Activated naive CD8-positive, alpha-beta T cell treated with anti-CD3 and anti-CD28 coated beads, Interleukin-2, amount 10 ng/mL, durations not matched to agents 7 days and 5 days (primary cell): ENCODE measurements around the gene MAMDC2. TPM values are rescaled to one million over a fixed set of nuclear protein-coding genes. Genes with fewer than 3 reads are reported as not detected.

Experiments used
- ATAC-seq: fragments of 150-1000 bp; cut with Tn5 transposase; one replicate; pipeline ENCODE4 v1.10.0; 2021; ENCODE audit warnings: low read depth, moderate library complexity
- POLR2A ChIA-PET: fragments of 350-600 bp; sonication (Branson Sonifier 250); formaldehyde crosslinking; loops from one replicate; lab custom pipeline; 2021; ENCODE audit warnings: antibody characterized with exemption; lab: Charles Lee
- DNase-seq: peaks from one replicate; pipeline ENCODE4 v3.0.0; 2021
- H3K27ac Mint-ChIP-seq: one replicate; pipeline ENCODE4 v1.8.0; 2022; ENCODE audit warnings: mild to moderate bottlenecking, mixed read lengths
- H3K27me3 Mint-ChIP-seq: one replicate; pipeline ENCODE4 v1.8.0; 2022; ENCODE audit warnings: mild to moderate bottlenecking, moderate library complexity, mixed read lengths
- H3K36me3 Mint-ChIP-seq: one replicate; pipeline ENCODE4 v1.8.0; 2021; ENCODE audit warnings: mild to moderate bottlenecking, mixed read lengths
- H3K4me1 Mint-ChIP-seq: one replicate; pipeline ENCODE4 v1.8.0; 2021; ENCODE audit warnings: mixed read lengths
- H3K4me3 Mint-ChIP-seq: one replicate; pipeline ENCODE4 v1.8.0; 2022; ENCODE audit warnings: mild to moderate bottlenecking, moderate library complexity, mixed read lengths
- H3K9me3 Mint-ChIP-seq: one replicate; pipeline ENCODE4 v1.8.0; 2021; ENCODE audit warnings: mixed read lengths
- total RNA-seq, 2 experiments: library from RNA; stranded (reverse); gene quantifications; one replicate each; pipeline ENCODE4 v1.2.3, GENCODE V29; 2021

The MAMDC2 gene
- total RNA-seq, 2 experiments from 2014 or later = 0.08 TPM; not detected in 1

GRCh38 chr9:70147196-70147595, 103.5 kb downstream of the MAMDC2 start:
- no peaks in the 10 kb centered on the region for H3K36me3 Mint-ChIP-seq
- no peak overlapping the region for H3K27ac Mint-ChIP-seq
- peaks cover 10% of the 10 kb centered on the region for H3K27me3 Mint-ChIP-seq
- no peaks in the 10 kb centered on the region for H3K9me3 Mint-ChIP-seq
- POLR2A ChIA-PET = no interaction called here
- H3K4me3 Mint-ChIP-seq = no peak overlapping the region
- no peak for ATAC-seq
- no peak for DNase-seq
- H3K4me1 Mint-ChIP-seq = no peaks in the 10 kb centered on the region

GRCh38 chr9:70147651-70148050, 104.0 kb downstream of the MAMDC2 start:
- Mint-ChIP-seq H3K4me1 (no peaks in the 10 kb centered on the region), H3K27me3 (peaks cover 10% of the 10 kb centered on the region), H3K4me3 (no peak overlapping the region), H3K27ac (no peak overlapping the region), H3K36me3 (no peaks in the 10 kb centered on the region), H3K9me3 (no peaks in the 10 kb centered on the region)
- DNase-seq (no peak), ATAC-seq (no peak)
- POLR2A ChIA-PET = no interaction called here

- Mint-ChIP-seq H3K36me3 (no peaks in the 10 kb centered on the region), H3K9me3 (no peaks in the 10 kb centered on the region), H3K27ac (no peak overlapping the region), H3K4me3 (no peak overlapping the region), H3K27me3 (no peaks in the 10 kb centered on the region), H3K4me1 (no peaks in the 10 kb centered on the region)
- DNase-seq = no peak
- POLR2A ChIA-PET = no interaction called here
- no peak for ATAC-seq
Observed at GRCh38 chr9:70152350-70152749, 108.7 kb downstream of the MAMDC2 start.

GRCh38 chr9:70156729-70157128, 113.1 kb downstream of the MAMDC2 start:
- Mint-ChIP-seq H3K9me3 (no peaks in the 10 kb centered on the region), H3K36me3 (no peaks in the 10 kb centered on the region), H3K4me1 (no peaks in the 10 kb centered on the region), H3K27ac (no peak overlapping the region), H3K4me3 (no peak overlapping the region), H3K27me3 (no peaks in the 10 kb centered on the region)
- POLR2A ChIA-PET = no interaction called here
- DNase-seq = no peak
- no peak for ATAC-seq

GRCh38 chr9:70159630-70160029, 116.0 kb downstream of the MAMDC2 start:
- no peaks in the 10 kb centered on the region for H3K36me3 Mint-ChIP-seq
- DNase-seq (no peak), ATAC-seq (no peak)
- no peak overlapping the region for H3K4me3 Mint-ChIP-seq
- POLR2A ChIA-PET = no interaction called here
- no peaks in the 10 kb centered on the region for H3K9me3 Mint-ChIP-seq
- H3K27ac Mint-ChIP-seq = no peak overlapping the region
- no peaks in the 10 kb centered on the region for H3K27me3 Mint-ChIP-seq
- no peaks in the 10 kb centered on the region for H3K4me1 Mint-ChIP-seq

GRCh38 chr9:70160686-70161600, 117.3 kb downstream of the MAMDC2 start:
- Mint-ChIP-seq H3K27me3 (no peaks in the 10 kb centered on the region), H3K27ac (no peak overlapping the region), H3K36me3 (no peaks in the 10 kb centered on the region), H3K9me3 (no peaks in the 10 kb centered on the region), H3K4me3 (no peak overlapping the region), H3K4me1 (no peaks in the 10 kb centered on the region)
- no peak for DNase-seq
- POLR2A ChIA-PET = no interaction called here
- no peak for ATAC-seq

- POLR2A ChIA-PET = no interaction called here
Observed at GRCh38 chr9:70165006-70165602, 121.5 kb downstream of the MAMDC2 start.

GRCh38 chr9:70168521-70168920, 124.9 kb downstream of the MAMDC2 start:
- H3K4me3 Mint-ChIP-seq = no peak overlapping the region
- no peaks in the 10 kb centered on the region for H3K9me3 Mint-ChIP-seq
- ATAC-seq (no peak), DNase-seq (no peak)
- no peak overlapping the region for H3K27ac Mint-ChIP-seq
- no peaks in the 10 kb centered on the region for H3K27me3 Mint-ChIP-seq
- H3K36me3 Mint-ChIP-seq = no peaks in the 10 kb centered on the region
- POLR2A ChIA-PET = no interaction called here
- H3K4me1 Mint-ChIP-seq = no peaks in the 10 kb centered on the region

More at GRCh38 chr9:70165006-70165602, 121.5 kb downstream of the MAMDC2 start:
- no peak for ATAC-seq
- DNase-seq = no peak
- Mint-ChIP-seq H3K36me3 (no peaks in the 10 kb centered on the region), H3K27ac (no peak overlapping the region), H3K27me3 (no peaks in the 10 kb centered on the region), H3K4me1 (no peaks in the 10 kb centered on the region), H3K4me3 (no peak overlapping the region), H3K9me3 (no peaks in the 10 kb centered on the region)

- H3K27ac Mint-ChIP-seq = no peak overlapping the region
- ATAC-seq = no peak
- no peaks in the 10 kb centered on the region for H3K9me3 Mint-ChIP-seq
- no peaks in the 10 kb centered on the region for H3K36me3 Mint-ChIP-seq
- POLR2A ChIA-PET = no interaction called here
- no peak overlapping the region for H3K4me3 Mint-ChIP-seq
- H3K27me3 Mint-ChIP-seq = no peaks in the 10 kb centered on the region
- no peaks in the 10 kb centered on the region for H3K4me1 Mint-ChIP-seq
- DNase-seq = no peak
Observed at GRCh38 chr9:70169222-70169621, 125.6 kb downstream of the MAMDC2 start.

- DNase-seq = no peak
- POLR2A ChIA-PET = no interaction called here
- Mint-ChIP-seq H3K9me3 (no peaks in the 10 kb centered on the region), H3K4me1 (no peaks in the 10 kb centered on the region), H3K36me3 (no peaks in the 10 kb centered on the region), H3K4me3 (no peak overlapping the region), H3K27ac (no peak overlapping the region), H3K27me3 (no peaks in the 10 kb centered on the region)
- no peak for ATAC-seq
Observed at GRCh38 chr9:70170151-70170790, 126.6 kb downstream of the MAMDC2 start.

GRCh38 chr9:70172532-70172931, 128.9 kb downstream of the MAMDC2 start:
- H3K36me3 Mint-ChIP-seq = no peaks in the 10 kb centered on the region
- no peaks in the 10 kb centered on the region for H3K27me3 Mint-ChIP-seq
- H3K4me1 Mint-ChIP-seq = no peaks in the 10 kb centered on the region
- H3K4me3 Mint-ChIP-seq = no peak overlapping the region
- DNase-seq = no peak
- no peaks in the 10 kb centered on the region for H3K9me3 Mint-ChIP-seq
- ATAC-seq = no peak
- no peak overlapping the region for H3K27ac Mint-ChIP-seq
- POLR2A ChIA-PET = no interaction called here

- Mint-ChIP-seq H3K27ac (no peak overlapping the region), H3K4me1 (no peaks in the 10 kb centered on the region), H3K4me3 (no peak overlapping the region), H3K27me3 (no peaks in the 10 kb centered on the region), H3K9me3 (peaks cover 2% of the 10 kb centered on the region), H3K36me3 (peaks cover 1% of the 10 kb centered on the region)
- no peak for ATAC-seq
- POLR2A ChIA-PET = no interaction called here
- DNase-seq = no peak
Observed at GRCh38 chr9:70177121-70177520, 133.5 kb downstream of the MAMDC2 start.

GRCh38 chr9:70192707-70193106, 149.1 kb downstream of the MAMDC2 start:
- Mint-ChIP-seq H3K9me3 (peaks cover 1% of the 10 kb centered on the region), H3K4me3 (no peak overlapping the region), H3K4me1 (no peaks in the 10 kb centered on the region), H3K27ac (no peak overlapping the region), H3K36me3 (no peaks in the 10 kb centered on the region), H3K27me3 (peaks cover 8% of the 10 kb centered on the region)
- DNase-seq (no peak), ATAC-seq (no peak)
- POLR2A ChIA-PET = no interaction called here

GRCh38 chr9:70195456-70195855, 151.8 kb downstream of the MAMDC2 start:
- H3K36me3 Mint-ChIP-seq = no peaks in the 10 kb centered on the region
- DNase-seq = no peak
- no peak overlapping the region for H3K4me3 Mint-ChIP-seq
- peaks cover 3% of the 10 kb centered on the region for H3K9me3 Mint-ChIP-seq
- H3K27ac Mint-ChIP-seq = no peak overlapping the region
- peaks cover 2% of the 10 kb centered on the region for H3K27me3 Mint-ChIP-seq
- H3K4me1 Mint-ChIP-seq = no peaks in the 10 kb centered on the region
- ATAC-seq = no peak
- POLR2A ChIA-PET = no interaction called here
